ENCODE measurements around the gene PEAK3. TPM values are rescaled to one million over a fixed set of nuclear protein-coding genes. Genes with fewer than 3 reads are reported as not detected.

PEAK3 gene
- total and polyA plus RNA-seq, 2 donors (not counting 1 experiment from before 2014, with no cell fraction given) = 0.18 to 0.71 TPM

GRCh38 chr19:2303211-2303798 lies 21.3 kb upstream of the PEAK3 start:
- no peak for TF ChIP-seq CTCF (IDR thresholded peaks at IDR 0.05)
- no peak for TF ChIP-seq EZH2 (IDR thresholded peaks at IDR 0.05; ENCODE audit: borderline replicate concordance, insufficient read depth, low read depth, low read length, poor library complexity, severe bottlenecking)
- CTCF ChIA-PET = interaction anchor here (1.2 to 2.3 kb wide), 4 partner anchors 12 to 29 kb away, joined by 3 to 11 read pairs (median 6); no protein-coding TSS in a partner anchor
- 57% methylated on average over 26 of the region's 26 CpGs for WGBS (ENCODE audit: insufficient coverage)
- Histone ChIP-seq H3K79me2 (ENCODE audit: control insufficient read depth, insufficient read depth, low read length) (peaks cover 32% of the 10 kb centered on the region), H2AFZ (ENCODE audit: insufficient read depth, low read depth, low read length, poor library complexity, severe bottlenecking) (no peak overlapping the region), H3K27me3 (replicated peaks in 1 of 4; ENCODE audit: control extremely low read depth in 1 of 4, control insufficient read depth in 3 of 4, insufficient read depth in 4 of 4, low read length in 3 of 4) (peaks cover 0 to 23% (median 7%) of the 10 kb centered on the region in 4 experiments), H3K9ac (ENCODE audit: low read length) (peak overlapping the region; percentile 63), H4K20me1 (ENCODE audit: control insufficient read depth, insufficient read depth, low read length, poor library complexity, severe bottlenecking) (peaks cover 12% of the 10 kb centered on the region), H3K4me3 (ENCODE audit: control extremely low read depth in 1 of 5, extremely low read depth in 1 of 5, insufficient read depth in 1 of 5, low read depth in 2 of 5, low read length in 4 of 5) (peak overlapping the region in 4 of 5 experiments; percentile 25 to 65 (median 43)), H3K36me3 (replicated peaks in 1 of 2; ENCODE audit: control extremely low read depth in 1 of 2, control insufficient read depth in 1 of 2, extremely low read depth in 1 of 2, insufficient read depth in 2 of 2, low read length in 1 of 2) (no peaks in the 10 kb centered on the region), H3K27ac (ENCODE audit: low read length in 2 of 2) (no peak overlapping the region), H3K4me1 (ENCODE audit: control insufficient read depth in 2 of 2, insufficient read depth in 2 of 2, low read length in 2 of 2) (peaks cover 48 to 68% of the 10 kb centered on the region in 2 donors), H3K9me3 (ENCODE audit: control extremely low read depth in 1 of 3, control insufficient read depth in 2 of 3, insufficient read depth in 1 of 3, low read length in 2 of 3) (peaks cover 0 to 24% (median 0%) of the 10 kb centered on the region in 3 donors), H3K4me2 (replicated peaks; ENCODE audit: low read depth, low read length, poor library complexity, severe bottlenecking) (peak overlapping the region; percentile 88)
- ATAC-seq (ENCODE audit: low read depth) = peak; percentile 9
- Mint-ChIP-seq H3K4me3 (peak overlapping the region; percentile 87), H3K27ac (peak overlapping the region; percentile 86), H3K27me3 (peaks cover 4% of the 10 kb centered on the region), H3K4me1 (peaks cover 45% of the 10 kb centered on the region), H3K9me3 (ENCODE audit: insufficient read depth) (peaks cover 2% of the 10 kb centered on the region)
- intact Hi-C loops (cut with micrococcal nuclease) = no loop called here
- POLR2A ChIA-PET = interaction anchor here (0.5 to 2.7 kb wide), 15 partner anchors 8 to 959 kb away, joined by 3 to 35 read pairs (median 4); no protein-coding TSS in a partner anchor
- DNase-seq = no peak

All from B cell (primary cell).